NCI-H524 (cell line): ENCODE results near the gene ABCA2.

ENCODE experiments used
- DNase-seq, 2 experiments: peaks; one replicate each; lab custom pipeline; 2025; lab: John Stamatoyannopoulos, UW

Gene ABCA2

GRCh38 chr9:136997830-136998234 is 30.2 kb downstream of the ABCA2 start:
- DNase-seq = no peak

GRCh38 chr9:136997371-136997770 is 30.7 kb downstream of the ABCA2 start:
- no peak for DNase-seq

GRCh38 chr9:136996361-136997292 is 31.4 kb downstream of the ABCA2 start, which contains the start of gene CLIC3:
TSS of gene CLIC3 (minus strand) at chr9:136996568. CDS start at chr9:136996543, 25 bp downstream.
- DNase-seq = peak in 1 of 2 experiments; percentile 40

GRCh38 chr9:136995772-136996311 is 32.2 kb downstream of the ABCA2 start:
- peak in 1 of 2 experiments; percentile 31 for DNase-seq

- no peak for DNase-seq
Observed at GRCh38 chr9:136995362-136995761, 32.7 kb downstream of the ABCA2 start.

- DNase-seq = no peak
Observed at GRCh38 chr9:136994888-136995230, 33.2 kb downstream of the ABCA2 start.

GRCh38 chr9:136994180-136994887 is 33.7 kb downstream of the ABCA2 start:
- DNase-seq = no peak

- DNase-seq = no peak
Observed at GRCh38 chr9:136992819-136993369, 35.1 kb downstream of the ABCA2 start.

GRCh38 chr9:136991993-136992818 is 35.8 kb downstream of the ABCA2 start, which contains the start of gene PAXX:
TSS of gene PAXX (plus strand) at chr9:136992422. CDS start at chr9:136992444, 22 bp downstream.
- peak; percentile 54 to 85 for DNase-seq

- DNase-seq = no peak
Observed at GRCh38 chr9:136990242-136990911, 37.7 kb downstream of the ABCA2 start.

GRCh38 chr9:136988872-136989271 is 39.2 kb downstream of the ABCA2 start:
- no peak for DNase-seq

GRCh38 chr9:136985853-136986252 is 42.2 kb downstream of the ABCA2 start:
- no peak for DNase-seq

GRCh38 chr9:136985027-136985602 is 42.9 kb downstream of the ABCA2 start:
- DNase-seq = no peak

GRCh38 chr9:136984464-136985026 is 43.5 kb downstream of the ABCA2 start:
- DNase-seq = no peak

- no peak for DNase-seq
Observed at GRCh38 chr9:136983656-136984314, 44.3 kb downstream of the ABCA2 start.

GRCh38 chr9:136983167-136983566 is 44.9 kb downstream of the ABCA2 start:
- no peak for DNase-seq

- no peak for DNase-seq
Observed at GRCh38 chr9:136982232-136983051, 45.6 kb downstream of the ABCA2 start, which contains the start of gene LCNL1. TSS of gene LCNL1 (plus strand) at chr9:136982993. CDS start at chr9:136983587, 594 bp downstream.

GRCh38 chr9:136981588-136982231 is 46.3 kb downstream of the ABCA2 start:
- DNase-seq = no peak
